ENCODE data around the gene TBXAS1.

- TF ChIP-seq ATF6 (CRISPR knock-in tag; IDR thresholded peaks at IDR 0.05) (no peak), CTCF (IDR thresholded peaks at IDR 0.05) (no peak), ESRRA (CRISPR knock-in tag; IDR thresholded peaks at IDR 0.05; ENCODE audit: borderline replicate concordance) (no peak), CREM (CRISPR knock-in tag; IDR thresholded peaks at IDR 0.05) (no peak), ATF3 (CRISPR knock-in tag; conservative IDR thresholded peaks at IDR 0.05) (no peak), E2F5 (CRISPR knock-in tag; IDR thresholded peaks at IDR 0.05) (no peak), FOXJ3 (CRISPR knock-in tag; IDR thresholded peaks at IDR 0.05; ENCODE audit: borderline replicate concordance) (no peak), ZNF423 (CRISPR knock-in tag; IDR thresholded peaks at IDR 0.05) (no peak), ZBTB43 (CRISPR knock-in tag; IDR thresholded peaks at IDR 0.05) (no peak), JUN (CRISPR knock-in tag; IDR thresholded peaks at IDR 0.05) (no peak)
Observed at GRCh38 chr7:140021603-140022002, 192.5 kb downstream of the TBXAS1 start.

All from WTC11 (cell line).